ENCODE measurements around the gene SLMAP.
A peak's percentile ranks its signal among the peaks of the same experiment; 100 is the strongest.

SLMAP gene

DNA sequence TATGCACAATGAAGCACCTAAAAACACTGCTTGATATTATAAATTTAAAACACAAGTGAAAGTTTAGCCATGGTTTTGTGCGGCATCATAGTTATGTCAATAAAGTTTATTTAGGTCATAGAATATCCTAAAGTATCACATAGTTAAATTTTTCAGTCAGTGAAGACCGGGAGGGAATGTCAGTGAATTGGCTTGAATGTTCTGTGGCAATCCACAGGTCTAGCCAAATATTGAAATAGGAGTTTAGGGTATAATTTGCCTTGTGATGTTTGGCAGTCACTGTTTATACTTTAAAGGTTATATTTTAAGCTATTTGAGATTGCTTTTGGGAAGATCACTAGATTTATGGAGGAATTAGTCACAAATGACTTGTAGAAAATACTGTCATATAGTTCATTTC is 172.4 kb downstream of the SLMAP start:
- Histone ChIP-seq H3K27ac (ENCODE audit: low read length) (no peak overlapping the region), H3K27me3 (ENCODE audit: insufficient read depth, low read length) (no peaks in the 10 kb centered on the region), H3K9me3 (ENCODE audit: insufficient read depth, low read depth, low read length) (no peaks in the 10 kb centered on the region), H3K4me1 (ENCODE audit: insufficient read depth, low read length) (no peaks in the 10 kb centered on the region), H3K36me3 (ENCODE audit: insufficient read depth, low read depth, low read length) (peaks cover 25% of the 10 kb centered on the region; the same call in 1 of the 2 replicates), H3K9ac (ENCODE audit: low read depth, low read length) (no peak overlapping the region), H3K4me3 (ENCODE audit: low read length) (no peak overlapping the region)

DNA sequence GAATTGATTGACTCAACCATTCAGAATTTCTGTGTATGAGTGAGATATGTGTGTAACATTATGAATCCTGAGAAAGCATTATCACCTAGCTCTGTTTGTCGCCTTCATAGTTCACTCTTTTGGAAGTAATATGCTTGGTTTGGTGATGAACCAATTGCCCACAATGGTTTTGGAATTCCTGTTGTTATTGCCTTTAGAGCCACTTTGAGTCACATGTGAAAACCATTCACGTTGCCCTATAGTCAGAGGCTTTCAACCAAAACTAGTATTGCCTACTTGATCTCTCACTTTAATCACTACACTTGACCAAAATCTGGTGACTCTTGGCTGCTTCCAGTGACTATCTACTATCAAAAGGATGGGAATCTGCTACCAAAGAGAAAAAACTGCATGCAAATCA is 173.9 kb downstream of the SLMAP start:
- H3K9me3 ChIP-seq (ENCODE audit: insufficient read depth, low read depth, low read length), result no peaks in the 10 kb centered on the region
- no peak overlapping the region for H3K9ac ChIP-seq (ENCODE audit: low read depth, low read length)

DNA sequence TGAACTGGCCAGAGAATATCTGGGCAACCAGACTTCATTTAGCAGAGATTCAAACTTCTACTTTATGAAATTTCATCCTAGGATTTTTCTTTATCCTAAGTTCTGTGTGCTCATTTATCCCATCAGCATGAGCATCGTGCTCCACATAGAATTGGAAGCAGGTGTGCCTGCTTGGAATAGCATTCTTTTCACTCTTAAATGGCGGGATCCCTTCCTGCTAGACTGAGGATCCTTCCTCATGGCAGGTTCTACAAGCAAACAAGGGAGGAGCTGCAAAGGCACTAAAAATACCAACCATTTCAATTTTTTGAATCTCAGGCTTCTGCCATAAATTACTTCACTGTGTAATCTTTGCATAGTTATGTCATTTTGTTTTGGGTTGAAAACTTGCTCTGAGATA is 177.5 kb downstream of the SLMAP start:
- no peak overlapping the region for H3K4me3 ChIP-seq (ENCODE audit: low read length)
- peaks cover 1% of the 10 kb centered on the region; the same call in 1 of the 2 replicates for H3K36me3 ChIP-seq (ENCODE audit: insufficient read depth, low read depth, low read length)
- H3K27ac ChIP-seq (ENCODE audit: low read length), result no peak overlapping the region
- H3K9ac ChIP-seq (ENCODE audit: low read depth, low read length), result no peak overlapping the region
- H3K27me3 ChIP-seq (ENCODE audit: insufficient read depth, low read length), result no peaks in the 10 kb centered on the region
- no peaks in the 10 kb centered on the region for H3K9me3 ChIP-seq (ENCODE audit: insufficient read depth, low read depth, low read length)
- no peaks in the 10 kb centered on the region for H3K4me1 ChIP-seq (ENCODE audit: insufficient read depth, low read length)

More for the DNA sequence above, 173.9 kb downstream of the SLMAP start:
- Histone ChIP-seq H3K4me1 (ENCODE audit: insufficient read depth, low read length) (no peaks in the 10 kb centered on the region), H3K27ac (ENCODE audit: low read length) (no peak overlapping the region), H3K27me3 (ENCODE audit: insufficient read depth, low read length) (no peaks in the 10 kb centered on the region), H3K36me3 (ENCODE audit: insufficient read depth, low read depth, low read length) (peaks cover 14% of the 10 kb centered on the region; the same call in 1 of the 2 replicates), H3K4me3 (ENCODE audit: low read length) (no peak overlapping the region)

DNA sequence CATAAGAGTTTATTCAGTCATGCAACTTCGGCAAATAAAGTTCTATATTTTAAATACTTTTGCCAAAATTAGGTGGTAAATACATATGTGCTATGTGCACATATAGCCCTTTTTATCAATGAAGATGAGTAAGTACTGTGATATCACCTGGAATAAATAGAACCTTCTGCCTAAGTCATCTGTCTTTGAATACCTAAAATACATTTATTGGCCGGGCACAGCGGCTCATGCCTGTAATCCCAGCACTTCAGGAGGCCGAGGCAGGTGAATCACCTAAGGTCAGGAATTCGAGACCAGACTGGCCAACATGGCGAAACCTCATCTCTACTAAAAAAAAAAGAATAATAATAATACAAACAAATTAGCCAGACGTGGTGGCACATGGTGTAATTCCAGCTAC is 178.3 kb downstream of the SLMAP start:
- no peaks in the 10 kb centered on the region for H3K9me3 ChIP-seq (ENCODE audit: insufficient read depth, low read depth, low read length)
- H3K4me1 ChIP-seq (ENCODE audit: insufficient read depth, low read length), result no peaks in the 10 kb centered on the region
- H3K36me3 ChIP-seq (ENCODE audit: insufficient read depth, low read depth, low read length), result no peaks in the 10 kb centered on the region
- H3K4me3 ChIP-seq (ENCODE audit: low read length), result no peak overlapping the region
- no peaks in the 10 kb centered on the region for H3K27me3 ChIP-seq (ENCODE audit: insufficient read depth, low read length)
- no peak overlapping the region for H3K27ac ChIP-seq (ENCODE audit: low read length)
- no peak overlapping the region for H3K9ac ChIP-seq (ENCODE audit: low read depth, low read length)

DNA sequence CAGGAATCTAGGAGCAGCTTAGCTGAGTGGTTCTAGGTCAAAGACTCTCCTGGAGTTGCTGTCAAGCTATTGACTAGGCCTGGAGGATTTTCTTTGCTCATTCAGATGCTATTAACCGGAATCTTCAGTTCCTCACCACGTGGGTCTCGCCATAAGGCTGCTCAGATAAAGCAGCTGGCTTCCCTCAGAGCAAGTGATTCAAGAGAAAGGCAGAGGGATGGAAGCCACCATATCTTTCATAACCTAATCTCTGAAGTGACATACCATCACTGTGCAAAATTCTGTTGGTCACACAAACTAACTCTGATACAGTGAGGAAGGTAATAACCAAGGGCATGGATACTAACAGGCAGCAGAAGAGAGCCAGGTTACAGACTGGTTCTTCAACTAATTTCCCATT is 179.4 kb downstream of the SLMAP start:
- peaks cover 6% of the 10 kb centered on the region; the same call in 1 of the 2 replicates for H3K4me1 ChIP-seq (ENCODE audit: insufficient read depth, low read length)
- no peaks in the 10 kb centered on the region for H3K9me3 ChIP-seq (ENCODE audit: insufficient read depth, low read depth, low read length)
- no peak overlapping the region for H3K27ac ChIP-seq (ENCODE audit: low read length)
- H3K27me3 ChIP-seq (ENCODE audit: insufficient read depth, low read length), result no peaks in the 10 kb centered on the region
- H3K9ac ChIP-seq (ENCODE audit: low read depth, low read length), result no peak overlapping the region; the same call in 1 of the 2 replicates
- H3K4me3 ChIP-seq (ENCODE audit: low read length), result no peak overlapping the region
- H3K36me3 ChIP-seq (ENCODE audit: insufficient read depth, low read depth, low read length), result no peaks in the 10 kb centered on the region

DNA sequence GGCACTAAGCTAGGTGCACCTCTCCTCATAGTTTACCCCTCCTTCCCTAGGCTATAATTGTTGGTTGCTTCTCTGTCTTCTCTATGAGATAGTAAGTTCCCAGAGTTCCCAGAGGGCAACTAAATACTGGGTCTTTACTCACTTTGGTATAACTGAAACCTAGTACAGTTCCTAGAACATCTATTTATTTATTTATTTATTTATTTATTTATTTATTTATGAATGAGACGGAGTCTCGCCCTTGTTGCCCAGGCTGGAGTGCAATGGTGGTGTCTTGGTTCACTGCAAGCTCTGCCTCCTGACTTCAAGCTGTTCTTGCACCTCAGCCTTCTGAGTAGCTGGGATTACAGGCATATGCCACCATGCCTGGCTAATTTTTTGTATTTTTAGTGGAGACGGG is 181.0 kb downstream of the SLMAP start:
- peaks cover 6% of the 10 kb centered on the region; the same call in 1 of the 2 replicates for H3K4me1 ChIP-seq (ENCODE audit: insufficient read depth, low read length)
- no peak overlapping the region for H3K9ac ChIP-seq (ENCODE audit: low read depth, low read length)
- H3K9me3 ChIP-seq (ENCODE audit: insufficient read depth, low read depth, low read length), result no peaks in the 10 kb centered on the region
- H3K36me3 ChIP-seq (ENCODE audit: insufficient read depth, low read depth, low read length), result no peaks in the 10 kb centered on the region
- no peaks in the 10 kb centered on the region for H3K27me3 ChIP-seq (ENCODE audit: insufficient read depth, low read length)
- H3K27ac ChIP-seq (ENCODE audit: low read length), result no peak overlapping the region
- H3K4me3 ChIP-seq (ENCODE audit: low read length), result no peak overlapping the region

DNA sequence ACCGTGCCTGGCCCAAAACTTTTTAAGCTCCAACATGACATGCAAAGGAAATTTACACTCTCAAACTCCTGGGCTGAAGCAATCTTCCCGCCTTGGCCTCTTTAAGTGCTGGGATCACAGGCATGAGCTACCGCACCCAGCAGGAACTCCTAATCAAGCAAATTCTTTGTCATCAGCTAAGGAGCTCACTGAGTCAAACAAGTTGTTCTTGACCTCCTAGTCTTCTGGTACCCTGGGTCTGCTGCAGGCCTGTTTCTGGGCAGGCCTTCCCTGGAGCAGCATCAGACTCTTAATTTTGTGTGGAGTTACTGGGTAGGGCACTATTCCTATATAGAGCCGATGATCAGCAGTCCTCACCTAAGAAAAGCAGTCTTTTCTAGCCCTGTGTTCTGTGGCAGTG is 183.7 kb downstream of the SLMAP start:
- no peaks in the 10 kb centered on the region for H3K9me3 ChIP-seq (ENCODE audit: insufficient read depth, low read depth, low read length)
- no peak overlapping the region for H3K4me3 ChIP-seq (ENCODE audit: low read length)
- no peak overlapping the region for H3K27ac ChIP-seq (ENCODE audit: low read length)
- H3K27me3 ChIP-seq (ENCODE audit: insufficient read depth, low read length), result no peaks in the 10 kb centered on the region
- H3K9ac ChIP-seq (ENCODE audit: low read depth, low read length), result no peak overlapping the region
- H3K36me3 ChIP-seq (ENCODE audit: insufficient read depth, low read depth, low read length), result no peaks in the 10 kb centered on the region
- peaks cover 6% of the 10 kb centered on the region; the same call in 1 of the 2 replicates for H3K4me1 ChIP-seq (ENCODE audit: insufficient read depth, low read length)

DNA sequence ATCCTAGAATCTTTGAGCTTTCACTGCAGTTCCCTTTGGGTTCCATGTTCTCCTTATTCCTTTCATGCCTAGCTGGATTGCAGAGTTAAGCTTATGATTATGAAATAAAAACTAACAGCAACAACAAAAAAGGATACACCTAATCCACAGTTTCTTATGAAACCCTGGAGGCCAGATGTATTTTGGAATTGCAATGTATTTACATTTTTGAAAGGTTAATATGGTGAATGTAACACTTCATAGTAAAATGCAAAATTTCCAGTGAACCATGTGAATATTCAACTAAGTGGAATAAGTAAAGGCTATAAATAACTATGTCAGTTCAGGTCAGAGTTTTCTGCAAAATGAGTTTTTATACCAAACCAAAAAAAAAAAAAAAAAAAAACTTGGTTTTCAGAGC is 186.3 kb downstream of the SLMAP start:
- Histone ChIP-seq H3K9ac (ENCODE audit: low read depth, low read length) (no peak overlapping the region), H3K36me3 (ENCODE audit: insufficient read depth, low read depth, low read length) (no peaks in the 10 kb centered on the region), H3K27ac (ENCODE audit: low read length) (no peak overlapping the region), H3K27me3 (ENCODE audit: insufficient read depth, low read length) (no peaks in the 10 kb centered on the region), H3K4me3 (ENCODE audit: low read length) (no peak overlapping the region), H3K9me3 (ENCODE audit: insufficient read depth, low read depth, low read length) (no peaks in the 10 kb centered on the region), H3K4me1 (ENCODE audit: insufficient read depth, low read length) (peaks cover 6% of the 10 kb centered on the region; the same call in 1 of the 2 replicates)

DNA sequence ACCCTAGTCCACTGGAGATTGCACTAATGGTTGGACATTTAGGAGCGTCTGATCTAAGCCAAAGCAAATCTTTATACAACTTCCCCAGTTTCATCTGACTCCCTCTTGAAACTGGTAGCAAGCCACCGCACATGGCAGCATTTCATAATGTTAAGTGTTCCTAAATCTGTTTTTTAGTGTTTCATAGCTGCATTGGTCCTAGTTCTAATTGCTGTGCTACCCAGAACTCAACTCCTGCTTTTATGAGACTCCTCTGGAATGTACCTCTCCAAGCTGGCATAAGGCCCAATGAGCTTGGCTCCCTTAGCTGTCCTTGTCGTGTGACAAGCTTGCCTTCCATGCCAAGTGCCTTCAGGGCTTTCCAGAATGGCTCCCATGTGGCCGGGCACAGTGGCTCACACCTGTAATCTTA is 186.8 kb downstream of the SLMAP start:
- Histone ChIP-seq H3K27ac (ENCODE audit: low read length) (no peak overlapping the region), H3K4me1 (ENCODE audit: insufficient read depth, low read length) (peaks cover 7% of the 10 kb centered on the region; the same call in 1 of the 2 replicates), H3K4me3 (ENCODE audit: low read length) (no peak overlapping the region), H3K36me3 (ENCODE audit: insufficient read depth, low read depth, low read length) (no peaks in the 10 kb centered on the region), H3K9me3 (ENCODE audit: insufficient read depth, low read depth, low read length) (no peaks in the 10 kb centered on the region), H3K9ac (ENCODE audit: low read depth, low read length) (no peak overlapping the region), H3K27me3 (ENCODE audit: insufficient read depth, low read length) (no peaks in the 10 kb centered on the region)

DNA sequence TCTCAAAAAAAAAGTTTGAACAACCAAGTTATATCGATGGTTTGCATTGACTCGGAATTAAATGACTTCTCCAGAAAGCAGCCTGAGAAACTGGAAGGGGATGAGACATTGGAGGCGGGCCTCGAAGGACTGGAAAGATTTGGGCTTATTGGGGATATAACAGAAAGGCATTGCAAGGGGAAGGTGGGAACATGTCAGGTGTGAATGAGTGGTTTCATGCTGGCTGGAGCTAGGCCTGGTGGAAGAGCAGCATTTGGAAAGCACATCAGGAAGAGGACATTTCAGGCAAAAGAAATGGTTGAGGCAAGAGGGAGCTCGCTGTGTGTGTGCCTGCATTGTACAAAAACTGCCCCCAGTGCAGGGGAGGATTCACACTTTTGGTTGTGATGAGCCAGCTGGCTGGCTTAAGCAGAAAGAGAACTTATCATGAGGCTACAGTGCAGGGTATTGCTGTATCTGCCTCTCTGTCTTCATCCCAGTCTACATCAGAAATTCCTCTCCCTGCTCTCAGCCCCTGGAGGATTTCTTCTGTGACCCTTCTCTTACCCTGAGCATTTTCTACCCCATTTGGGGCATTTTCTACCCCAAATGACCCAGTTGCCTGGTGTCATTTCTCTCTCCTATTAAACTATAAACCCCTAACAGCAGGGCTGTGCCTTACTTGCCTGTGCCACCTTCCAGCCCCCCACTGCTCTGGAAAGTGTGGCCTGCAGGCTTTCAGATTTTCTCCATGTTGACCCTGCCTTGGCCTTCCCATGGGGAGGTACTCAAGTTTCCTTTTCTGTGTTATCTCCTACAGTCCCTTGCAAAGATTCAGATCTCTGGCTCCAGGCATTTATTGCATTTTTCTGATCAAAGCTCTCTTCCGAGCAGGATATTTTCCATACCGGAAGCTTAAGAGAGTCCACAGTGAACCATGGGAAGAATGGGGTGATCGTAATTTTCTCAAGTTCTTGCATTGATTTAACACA is 187.7 kb downstream of the SLMAP start:
- peaks cover 14% of the 10 kb centered on the region; the same call in 1 of the 2 replicates for H3K4me1 ChIP-seq (ENCODE audit: insufficient read depth, low read length)
- H3K27me3 ChIP-seq (ENCODE audit: insufficient read depth, low read length), result no peaks in the 10 kb centered on the region
- H3K27ac ChIP-seq (ENCODE audit: low read length), result no peak overlapping the region
- H3K4me3 ChIP-seq (ENCODE audit: low read length), result no peak overlapping the region
- H3K9ac ChIP-seq (ENCODE audit: low read depth, low read length), result no peak overlapping the region
- no peaks in the 10 kb centered on the region for H3K36me3 ChIP-seq (ENCODE audit: insufficient read depth, low read depth, low read length)
- H3K9me3 ChIP-seq (ENCODE audit: insufficient read depth, low read depth, low read length), result no peaks in the 10 kb centered on the region

DNA sequence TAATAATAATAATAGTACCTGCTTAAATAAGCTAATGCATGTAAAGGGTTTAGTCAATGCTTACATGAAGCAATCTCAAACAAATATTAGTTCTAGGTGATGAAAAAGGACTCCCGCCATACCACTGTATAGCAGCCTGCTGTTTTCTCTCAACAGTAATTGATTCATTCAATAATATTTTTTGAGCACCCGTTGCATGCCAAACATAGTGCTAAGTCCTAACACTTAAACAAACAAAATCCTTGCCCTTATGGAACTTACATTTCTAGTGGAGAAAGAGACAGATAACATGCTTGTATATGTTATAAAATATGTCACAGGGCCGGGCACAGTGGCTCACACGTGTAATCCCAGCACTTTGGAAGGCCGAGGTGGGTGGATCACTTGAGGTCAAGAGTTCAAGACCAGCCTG is 190.9 kb downstream of the SLMAP start:
- Histone ChIP-seq H3K4me1 (ENCODE audit: insufficient read depth, low read length) (peaks cover 23% of the 10 kb centered on the region), H3K4me3 (ENCODE audit: low read length) (no peak overlapping the region), H3K27ac (ENCODE audit: low read length) (no peak overlapping the region), H3K9ac (ENCODE audit: low read depth, low read length) (no peak overlapping the region), H3K27me3 (ENCODE audit: insufficient read depth, low read length) (no peaks in the 10 kb centered on the region), H3K36me3 (ENCODE audit: insufficient read depth, low read depth, low read length) (no peaks in the 10 kb centered on the region), H3K9me3 (ENCODE audit: insufficient read depth, low read depth, low read length) (no peaks in the 10 kb centered on the region)

DNA sequence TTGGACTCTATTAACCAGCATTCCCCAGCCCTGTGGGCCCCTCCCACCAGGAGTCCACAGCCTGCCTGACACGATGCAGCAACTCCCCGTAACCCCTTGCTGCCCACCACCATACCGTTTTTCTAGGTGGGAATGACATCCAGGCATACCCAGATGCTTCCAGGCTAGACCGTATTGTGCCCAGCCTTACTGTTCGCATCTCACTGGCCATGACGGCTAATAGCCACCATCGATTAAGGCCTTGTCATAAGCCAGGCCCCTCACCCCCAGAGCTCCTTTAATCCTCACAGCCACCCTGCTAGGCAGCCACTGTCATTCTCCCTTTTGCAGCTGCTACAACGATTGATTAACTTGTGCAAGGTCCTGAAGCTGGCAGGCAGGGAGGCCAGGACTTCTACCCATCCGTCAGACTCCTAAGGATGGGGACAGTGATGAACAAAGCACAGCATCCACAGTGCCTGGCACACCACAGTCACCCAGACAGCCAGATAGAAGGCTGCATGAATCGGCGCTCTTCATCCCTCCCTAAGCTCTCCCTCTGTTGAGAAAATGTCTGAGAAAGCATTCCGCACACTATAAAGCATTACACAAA is 192.1 kb downstream of the SLMAP start:
- Histone ChIP-seq H3K27me3 (ENCODE audit: insufficient read depth, low read length) (no peaks in the 10 kb centered on the region), H3K4me1 (ENCODE audit: insufficient read depth, low read length) (peaks cover 24% of the 10 kb centered on the region), H3K27ac (ENCODE audit: low read length) (no peak overlapping the region), H3K9me3 (ENCODE audit: insufficient read depth, low read depth, low read length) (no peaks in the 10 kb centered on the region), H3K36me3 (ENCODE audit: insufficient read depth, low read depth, low read length) (no peaks in the 10 kb centered on the region), H3K9ac (ENCODE audit: low read depth, low read length) (peak overlapping the region; percentile 6; the same call in 1 of the 2 replicates), H3K4me3 (ENCODE audit: low read length) (no peak overlapping the region)

Measured in iPS-20b (cell line).